Smooth muscle cell (in vitro differentiated cells): ENCODE data around the gene FAM78B. TPM values are rescaled to one million over a fixed set of nuclear protein-coding genes. Genes with fewer than 3 reads are reported as not detected.

ENCODE experiments used
- DNase-seq: peaks from one replicate; lab custom pipeline; 2025; ENCODE audit not compliant: unreplicated experiment; lab: John Stamatoyannopoulos, UW
- H2AFZ ChIP-seq: fragments of 200-600 bp; sonication (generic); 2 replicates; pipeline ENCODE4 v1.6.0; 2016; ENCODE audit warnings: antibody characterized with exemption, low read depth, mild to moderate bottlenecking
- H3F3A ChIP-seq: fragments of 200-600 bp; sonication (generic); 2 replicates; pipeline ENCODE4 v1.6.0; 2017; ENCODE audit warnings: antibody characterized with exemption, low read depth
- H3K27ac ChIP-seq: fragments of 200-600 bp; sonication (generic); 2 replicates; pipeline ENCODE4 v1.5.1; 2016; ENCODE audit warnings: low read depth, mild to moderate bottlenecking
- H3K27me3 ChIP-seq: fragments of 200-600 bp; sonication (generic); 2 replicates; pipeline ENCODE4 v1.6.1; 2016; ENCODE audit warnings: low read depth, mild to moderate bottlenecking
- H3K36me3 ChIP-seq: fragments of 200-600 bp; sonication (generic); 2 replicates; pipeline ENCODE4 v1.5.1; 2016; ENCODE audit warnings: low read depth
- H3K4me1 ChIP-seq: fragments of 200-600 bp; sonication (generic); 2 replicates; pipeline ENCODE4 v1.5.1; 2016; ENCODE audit warnings: low read depth
- H3K4me2 ChIP-seq: fragments of 200-600 bp; sonication (generic); 2 replicates; pipeline ENCODE4 v1.6.0; 2016; ENCODE audit warnings: mild to moderate bottlenecking
- H3K4me3 ChIP-seq: fragments of 200-600 bp; sonication (generic); 2 replicates; pipeline ENCODE4 v1.5.1; 2016; ENCODE audit warnings: mild to moderate bottlenecking
- H3K79me2 ChIP-seq: fragments of 200-600 bp; sonication (generic); 2 replicates; pipeline ENCODE4 v1.6.0; 2016; ENCODE audit warnings: low read depth, mild to moderate bottlenecking
- H3K9ac ChIP-seq: fragments of 200-600 bp; sonication (generic); 2 replicates; pipeline ENCODE4 v1.6.0; 2016; ENCODE audit warnings: low read depth
- H3K9me3 ChIP-seq: fragments of 200-600 bp; sonication (generic); replicated peaks from 2 replicates; pipeline ENCODE4 v1.5.1; 2016; ENCODE audit warnings: low read depth
- H4K20me1 ChIP-seq: fragments of 200-600 bp; sonication (generic); 2 replicates; pipeline ENCODE4 v1.6.0; 2016; ENCODE audit warnings: low read depth
- WGBS: methylation state at CpG from one replicate; pipeline ENCODE4 v1.1.7; 2016; ENCODE audit warnings: low lambda C conversion rate; 5-methylcytosine and 5-hydroxymethylcytosine counted together
- polyA plus RNA-seq: library from polyadenylated mRNA; unstranded; fragments of >200 nt; fragmentation: Nextera tagmentation; extraction: Ambion mirVana; gene quantifications from 2 replicates; pipeline ENCODE4 v1.2.1, GENCODE V29; 2016
- total RNA-seq: library from RNA; depleted of rRNA; stranded (reverse); fragments of >200 nt; gene quantifications from 2 replicates; pipeline ENCODE4 v1.2.3, GENCODE V29; 2014
- TF ChIP-seq, protein P1 (sequence below): fragments of 200-600 bp; sonication (generic); IDR thresholded peaks from 2 replicates; pipeline ENCODE4 v1.5.1; 2017; ENCODE audit warnings: borderline replicate concordance, mild to moderate bottlenecking, antibody characterized with exemption; ENCODE audit not compliant: insufficient read depth, poor library complexity, severe bottlenecking

Gene FAM78B
- total and polyA plus RNA-seq, 2 experiments from 2014 or later: 0.27 TPM; not detected in 1

DNA sequence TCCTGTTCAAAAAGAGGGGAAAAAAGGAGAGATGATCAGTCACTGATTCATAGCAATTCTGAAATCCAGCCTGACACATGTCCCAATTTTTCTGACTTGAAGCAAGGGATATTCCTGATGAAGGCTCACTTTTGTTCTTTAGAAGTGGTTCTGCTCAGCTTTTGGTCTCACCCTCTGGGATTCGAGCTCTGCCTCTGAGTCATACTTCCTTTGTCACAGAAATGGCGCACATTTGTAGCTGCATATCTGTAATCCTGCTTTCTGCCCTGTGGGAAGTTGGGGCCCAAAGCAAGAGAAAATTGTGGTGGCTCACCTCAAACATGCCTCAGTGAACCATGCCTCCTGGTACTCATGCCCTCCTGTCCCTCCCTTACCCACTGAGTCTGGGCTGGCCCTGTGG, 22.3 kb upstream of the FAM78B start:
- H4K20me1 ChIP-seq: no peaks in the 10 kb centered on the region
- H3K27ac ChIP-seq: no peak overlapping the region
- no peaks in the 10 kb centered on the region for H3K9me3 ChIP-seq
- no peak overlapping the region for H3K9ac ChIP-seq
- TF ChIP-seq, protein P1, sequence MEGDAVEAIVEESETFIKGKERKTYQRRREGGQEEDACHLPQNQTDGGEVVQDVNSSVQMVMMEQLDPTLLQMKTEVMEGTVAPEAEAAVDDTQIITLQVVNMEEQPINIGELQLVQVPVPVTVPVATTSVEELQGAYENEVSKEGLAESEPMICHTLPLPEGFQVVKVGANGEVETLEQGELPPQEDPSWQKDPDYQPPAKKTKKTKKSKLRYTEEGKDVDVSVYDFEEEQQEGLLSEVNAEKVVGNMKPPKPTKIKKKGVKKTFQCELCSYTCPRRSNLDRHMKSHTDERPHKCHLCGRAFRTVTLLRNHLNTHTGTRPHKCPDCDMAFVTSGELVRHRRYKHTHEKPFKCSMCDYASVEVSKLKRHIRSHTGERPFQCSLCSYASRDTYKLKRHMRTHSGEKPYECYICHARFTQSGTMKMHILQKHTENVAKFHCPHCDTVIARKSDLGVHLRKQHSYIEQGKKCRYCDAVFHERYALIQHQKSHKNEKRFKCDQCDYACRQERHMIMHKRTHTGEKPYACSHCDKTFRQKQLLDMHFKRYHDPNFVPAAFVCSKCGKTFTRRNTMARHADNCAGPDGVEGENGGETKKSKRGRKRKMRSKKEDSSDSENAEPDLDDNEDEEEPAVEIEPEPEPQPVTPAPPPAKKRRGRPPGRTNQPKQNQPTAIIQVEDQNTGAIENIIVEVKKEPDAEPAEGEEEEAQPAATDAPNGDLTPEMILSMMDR: no peak
- H3K4me1 ChIP-seq: no peaks in the 10 kb centered on the region
- no peaks in the 10 kb centered on the region for H3K27me3 ChIP-seq
- H3K36me3 ChIP-seq: no peaks in the 10 kb centered on the region
- DNase-seq: no peak
- H3F3A ChIP-seq: no peaks in the 10 kb centered on the region
- no peaks in the 10 kb centered on the region for H3K79me2 ChIP-seq
- WGBS: 20% methylated on average over 2 of the region's 2 CpGs
- H2AFZ ChIP-seq: no peak overlapping the region
- H3K4me2 ChIP-seq: no peak overlapping the region
- H3K4me3 ChIP-seq: no peak overlapping the region

DNA sequence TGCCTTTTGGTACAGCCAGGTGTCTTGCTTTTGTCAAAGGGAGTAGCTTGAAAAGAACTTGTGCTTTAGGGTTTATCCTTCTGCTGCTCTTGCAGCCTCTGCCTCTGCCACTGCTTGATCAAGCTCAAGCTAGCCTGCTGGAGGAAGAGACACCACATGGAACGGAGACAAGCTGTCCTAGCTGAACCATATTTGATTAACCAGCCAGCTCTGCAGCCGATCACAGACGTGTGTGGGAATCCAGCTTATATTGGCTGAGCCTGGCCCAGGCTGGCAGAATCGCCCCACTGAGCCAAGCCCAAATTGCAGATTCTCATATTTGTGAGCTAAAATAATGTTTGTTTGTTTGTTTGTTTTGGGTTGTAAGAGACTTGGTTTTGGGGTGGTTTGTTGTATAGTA, 18.7 kb upstream of the FAM78B start:
- Histone ChIP-seq H3K36me3 (no peaks in the 10 kb centered on the region), H3F3A (no peaks in the 10 kb centered on the region), H4K20me1 (no peaks in the 10 kb centered on the region), H3K27me3 (no peaks in the 10 kb centered on the region), H3K4me2 (no peak overlapping the region), H3K4me3 (no peak overlapping the region), H3K9me3 (no peaks in the 10 kb centered on the region), H3K9ac (no peak overlapping the region), H3K79me2 (no peaks in the 10 kb centered on the region), H2AFZ (no peak overlapping the region), H3K4me1 (no peaks in the 10 kb centered on the region), H3K27ac (no peak overlapping the region)
- TF ChIP-seq, protein P1: no peak
- DNase-seq: no peak
- WGBS: 83% methylated on average over 4 of the region's 4 CpGs

DNA sequence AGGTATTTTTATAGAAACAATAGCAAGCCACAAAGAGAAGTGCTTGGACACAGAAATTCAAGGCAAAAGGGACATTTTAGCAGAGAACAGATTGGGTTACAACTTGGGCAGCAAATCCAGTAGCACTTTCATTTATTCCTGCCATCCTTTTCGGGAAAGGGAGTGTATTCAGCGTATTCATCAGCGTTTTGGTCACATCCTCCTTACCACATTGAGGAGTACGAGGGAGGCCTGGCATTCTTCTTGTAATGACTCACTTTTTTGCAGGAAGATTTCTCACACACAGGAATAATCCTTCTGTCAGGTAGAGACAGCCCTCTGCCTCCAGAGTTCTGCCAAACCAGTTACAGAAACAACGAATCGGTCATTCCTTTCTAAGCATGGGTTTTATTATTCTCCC, 18.1 kb upstream of the FAM78B start:
- Histone ChIP-seq H4K20me1 (no peaks in the 10 kb centered on the region), H3K4me3 (no peak overlapping the region), H2AFZ (no peak overlapping the region), H3K27me3 (no peaks in the 10 kb centered on the region), H3K79me2 (no peaks in the 10 kb centered on the region), H3K4me1 (no peaks in the 10 kb centered on the region), H3K9ac (no peak overlapping the region), H3F3A (no peaks in the 10 kb centered on the region), H3K27ac (no peak overlapping the region), H3K36me3 (no peaks in the 10 kb centered on the region), H3K9me3 (no peaks in the 10 kb centered on the region), H3K4me2 (peak overlapping the region; percentile 29)
- TF ChIP-seq, protein P1: no peak
- no peak for DNase-seq
- 31% methylated on average over 6 of the region's 6 CpGs for WGBS

DNA sequence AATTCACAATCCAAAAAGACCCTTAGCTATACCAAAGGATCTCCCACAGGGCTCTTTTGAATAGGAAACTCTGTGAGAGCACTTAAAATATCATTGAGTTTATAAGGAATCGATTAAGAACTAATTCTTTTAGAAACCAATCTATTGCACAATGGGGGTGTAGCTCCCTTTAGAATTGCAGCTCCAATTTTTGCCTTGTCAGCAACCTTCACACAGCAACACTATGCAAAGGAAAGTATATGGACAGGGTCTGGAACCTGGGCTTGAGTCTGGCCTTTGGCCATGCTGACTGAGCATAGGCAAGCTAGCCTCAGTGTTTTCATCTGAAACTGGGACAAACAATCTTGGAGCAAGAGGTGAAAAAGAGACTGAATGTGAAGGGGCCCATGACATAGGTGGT, 17.2 kb upstream of the FAM78B start:
- no peak overlapping the region for H3K27ac ChIP-seq
- no peaks in the 10 kb centered on the region for H3K27me3 ChIP-seq
- no peaks in the 10 kb centered on the region for H3F3A ChIP-seq
- H2AFZ ChIP-seq: no peak overlapping the region
- H3K4me2 ChIP-seq: no peak overlapping the region
- WGBS: 87% methylated on average over 1 of the region's 1 CpG
- H3K9ac ChIP-seq: no peak overlapping the region
- DNase-seq: no peak
- no peaks in the 10 kb centered on the region for H4K20me1 ChIP-seq
- H3K4me3 ChIP-seq: no peak overlapping the region
- H3K4me1 ChIP-seq: no peaks in the 10 kb centered on the region
- H3K79me2 ChIP-seq: no peaks in the 10 kb centered on the region
- TF ChIP-seq, protein P1: no peak
- no peaks in the 10 kb centered on the region for H3K36me3 ChIP-seq
- H3K9me3 ChIP-seq: no peaks in the 10 kb centered on the region
